Measurements from ENCODE around the gene CACNA2D3.

CACNA2D3 gene

DNA sequence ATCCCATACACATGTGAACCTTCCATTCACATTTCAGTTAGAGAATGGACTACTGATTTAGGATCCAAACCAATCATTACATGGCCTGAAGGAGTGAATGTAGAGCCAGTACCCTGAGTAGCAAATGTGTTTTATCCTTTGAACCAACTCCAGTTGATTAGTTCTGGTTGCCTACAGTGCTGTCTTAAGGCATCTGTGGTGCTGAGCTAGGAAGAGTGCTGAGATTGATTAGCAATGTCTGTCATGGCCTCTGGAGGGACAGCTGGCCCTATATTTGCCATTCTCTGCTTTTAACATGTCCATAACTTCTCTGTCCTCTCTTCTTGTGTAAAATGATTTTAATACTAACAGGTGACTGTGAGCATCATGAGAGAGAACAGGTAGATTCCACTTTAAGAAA lies 794.4 kb downstream of the CACNA2D3 start:
- no peak for DNase-seq
- no peak overlapping the region for H3K27ac ChIP-seq
- no peaks in the 10 kb centered on the region for H3K36me3 ChIP-seq
- H3K9me3 ChIP-seq (ENCODE audit: severe bottlenecking) = peaks cover 4% of the 10 kb centered on the region
- no peak for TF ChIP-seq CTCF (IDR thresholded peaks at IDR 0.05; ENCODE audit: low read depth, low read length)
- no peaks in the 10 kb centered on the region for H3K27me3 ChIP-seq (ENCODE audit: insufficient read depth, low read depth, severe bottlenecking)
- no peak overlapping the region for H3K4me3 ChIP-seq (ENCODE audit: low read depth, low read length)

- Histone ChIP-seq H3K27ac (no peak overlapping the region), H3K27me3 (ENCODE audit: insufficient read depth, low read depth, severe bottlenecking) (no peaks in the 10 kb centered on the region), H3K4me3 (ENCODE audit: low read depth, low read length) (no peak overlapping the region), H3K36me3 (no peaks in the 10 kb centered on the region), H3K9me3 (ENCODE audit: severe bottlenecking) (no peaks in the 10 kb centered on the region)
- DNase-seq = no peak
- no peak for TF ChIP-seq CTCF (IDR thresholded peaks at IDR 0.05; ENCODE audit: low read depth, low read length)
These were observed 794.8 kb downstream of the CACNA2D3 start for GRCh38 chr3:54917174-54917573.

DNA sequence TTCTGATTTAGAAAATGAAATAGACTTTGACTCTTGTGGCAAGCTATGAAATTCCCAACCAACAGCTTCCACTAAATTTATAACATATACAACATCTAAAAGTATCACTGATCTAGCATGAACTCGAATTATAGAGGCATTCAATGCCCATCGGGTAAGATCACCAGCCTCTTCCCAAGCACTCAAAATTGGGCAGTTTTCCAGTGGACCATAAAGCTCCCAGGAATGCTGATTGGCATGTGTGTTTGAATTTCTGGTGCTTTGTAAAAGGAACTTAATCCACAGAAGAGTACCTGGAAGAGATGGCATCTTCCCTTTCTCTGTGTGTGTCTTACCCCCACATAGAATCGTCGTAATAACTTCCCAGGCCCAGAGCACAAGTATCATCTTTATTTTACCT lies 795.5 kb downstream of the CACNA2D3 start:
- H3K36me3 ChIP-seq = no peaks in the 10 kb centered on the region
- H3K9me3 ChIP-seq (ENCODE audit: severe bottlenecking) = no peaks in the 10 kb centered on the region
- no peak overlapping the region for H3K4me3 ChIP-seq (ENCODE audit: low read depth, low read length)
- TF ChIP-seq CTCF (IDR thresholded peaks at IDR 0.05; ENCODE audit: low read depth, low read length) = no peak
- DNase-seq = no peak
- no peaks in the 10 kb centered on the region for H3K27me3 ChIP-seq (ENCODE audit: insufficient read depth, low read depth, severe bottlenecking)
- no peak overlapping the region for H3K27ac ChIP-seq

- H3K4me3 ChIP-seq (ENCODE audit: low read depth, low read length) = no peak overlapping the region
- TF ChIP-seq CTCF (IDR thresholded peaks at IDR 0.05; ENCODE audit: low read depth, low read length) = no peak
These were observed 796.2 kb downstream of the CACNA2D3 start for GRCh38 chr3:54918516-54918915.

GRCh38 chr3:54928046-54928770 lies 805.9 kb downstream of the CACNA2D3 start, which contains the start of gene LRTM1:
Gene LRTM1, minus strand, starts transcription at chr3:54928059. Its CDS starts 148 bp downstream, at chr3:54927911.
- DNase-seq = peak; percentile 77
- H3K9me3 ChIP-seq (ENCODE audit: severe bottlenecking) = no peaks in the 10 kb centered on the region
- TF ChIP-seq CTCF (IDR thresholded peaks at IDR 0.05; ENCODE audit: low read depth, low read length) = no peak
- H3K27me3 ChIP-seq (ENCODE audit: insufficient read depth, low read depth, severe bottlenecking) = no peaks in the 10 kb centered on the region
- H3K36me3 ChIP-seq = no peaks in the 10 kb centered on the region
- peak within 1 kb of the TSS; percentile 61 for H3K27ac ChIP-seq
- H3K4me3 ChIP-seq (ENCODE audit: low read depth, low read length) = peak within 1 kb of the TSS; percentile 13; the same call in 1 of the 2 replicates

More at GRCh38 chr3:54918516-54918915, 796.2 kb downstream of the CACNA2D3 start:
- Histone ChIP-seq H3K27me3 (ENCODE audit: insufficient read depth, low read depth, severe bottlenecking) (no peaks in the 10 kb centered on the region), H3K36me3 (no peaks in the 10 kb centered on the region), H3K27ac (no peak overlapping the region), H3K9me3 (ENCODE audit: severe bottlenecking) (no peaks in the 10 kb centered on the region)
- no peak for DNase-seq

- TF ChIP-seq CTCF (IDR thresholded peaks at IDR 0.05; ENCODE audit: low read depth, low read length) = no peak
- no peak overlapping the region for H3K4me3 ChIP-seq (ENCODE audit: low read depth, low read length)
- H3K9me3 ChIP-seq (ENCODE audit: severe bottlenecking) = no peaks in the 10 kb centered on the region
- H3K27ac ChIP-seq = no peak overlapping the region
- DNase-seq = no peak
- no peaks in the 10 kb centered on the region for H3K36me3 ChIP-seq
- H3K27me3 ChIP-seq (ENCODE audit: insufficient read depth, low read depth, severe bottlenecking) = no peaks in the 10 kb centered on the region
These were observed 808.8 kb downstream of the CACNA2D3 start for GRCh38 chr3:54931182-54931581.

All from WERI-Rb-1 (cell line).